Stimulated activated CD4-positive, alpha-beta T cell treated with anti-CD3 and anti-CD28 coated beads, TNF-alpha, amount 100 ng/mL, for 24 hours (primary cell): ENCODE data around the gene BCL2L14.

Source experiments
- DNase-seq, 3 experiments: peaks; one replicate each; pipeline ENCODE4 v3.0.0-alpha.2; 2020; ENCODE audit warnings: low read depth in 3 of 3

The BCL2L14 gene

GRCh38 chr12:12054993-12055392 lies 15.7 kb upstream of the BCL2L14 start:
- DNase-seq = no peak

DNA sequence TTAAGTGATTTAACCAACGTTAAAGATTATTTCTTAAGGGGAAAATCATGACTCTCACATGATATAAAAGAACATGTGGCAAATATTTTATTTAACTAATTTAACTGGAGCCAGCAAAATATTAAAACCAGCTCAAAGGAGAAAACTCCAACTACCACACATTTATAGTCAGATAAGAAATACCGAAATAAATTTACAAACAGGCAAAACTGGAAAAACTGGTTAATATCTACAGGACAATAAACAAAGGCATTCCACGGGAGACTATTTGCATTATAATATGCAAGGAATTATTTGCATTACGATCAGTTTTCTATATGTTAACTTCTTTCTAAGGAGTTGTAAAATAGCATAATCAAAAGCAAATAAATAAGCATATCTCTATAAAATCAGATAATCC lies 13.8 kb upstream of the BCL2L14 start:
- DNase-seq = no peak

- DNase-seq = no peak
Measured at GRCh38 chr12:12064596-12064995, 6.1 kb upstream of the BCL2L14 start.

GRCh38 chr12:12068751-12069150 lies 2.0 kb upstream of the BCL2L14 start:
- no peak for DNase-seq

- no peak for DNase-seq
Measured at GRCh38 chr12:12069821-12070548, 754 bp upstream of the BCL2L14 start.

DNA sequence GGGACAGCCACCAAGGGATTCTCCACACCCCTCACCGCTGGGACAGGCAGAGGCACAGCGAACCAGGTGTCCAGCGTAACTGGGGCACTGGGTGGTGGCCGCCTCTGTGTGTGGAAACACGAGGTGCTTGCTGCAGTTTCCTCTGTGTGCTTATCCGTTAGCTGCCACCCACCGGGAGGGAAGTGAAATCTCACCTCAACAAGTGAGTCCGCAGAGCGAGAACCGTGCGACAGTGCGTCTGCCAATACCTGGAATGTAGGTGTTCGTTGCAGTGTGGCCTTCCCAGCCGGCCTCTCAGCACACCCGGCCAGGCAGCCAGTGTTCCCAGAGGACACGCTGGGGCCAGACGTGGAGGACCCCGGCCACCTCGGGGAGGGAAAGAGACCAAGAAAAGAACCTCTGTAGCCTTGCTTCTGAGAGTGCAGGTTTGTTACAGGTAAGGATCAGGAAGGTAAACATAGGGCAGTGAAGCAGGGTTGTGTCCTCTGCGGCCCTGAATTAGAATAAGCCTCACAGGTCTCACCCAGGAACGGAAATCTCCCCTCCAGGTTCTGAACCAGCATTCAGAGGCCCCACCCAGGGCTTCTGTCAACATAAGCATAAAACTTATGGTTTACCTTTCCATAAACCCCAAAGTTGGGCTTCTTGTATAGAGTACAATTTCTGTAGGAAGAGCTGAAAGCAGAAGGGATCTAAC lies 1.5 kb downstream of the BCL2L14 start:
- peak; percentile 2 to 40 (median 16) for DNase-seq

- DNase-seq = no peak
Measured at GRCh38 chr12:12079291-12079690, 8.6 kb downstream of the BCL2L14 start.

GRCh38 chr12:12081836-12082497 lies 11.2 kb downstream of the BCL2L14 start:
- DNase-seq = no peak

- no peak for DNase-seq
Measured at GRCh38 chr12:12083688-12084087, 12.9 kb downstream of the BCL2L14 start.

GRCh38 chr12:12086362-12086761 lies 15.6 kb downstream of the BCL2L14 start:
- DNase-seq = no peak

DNA sequence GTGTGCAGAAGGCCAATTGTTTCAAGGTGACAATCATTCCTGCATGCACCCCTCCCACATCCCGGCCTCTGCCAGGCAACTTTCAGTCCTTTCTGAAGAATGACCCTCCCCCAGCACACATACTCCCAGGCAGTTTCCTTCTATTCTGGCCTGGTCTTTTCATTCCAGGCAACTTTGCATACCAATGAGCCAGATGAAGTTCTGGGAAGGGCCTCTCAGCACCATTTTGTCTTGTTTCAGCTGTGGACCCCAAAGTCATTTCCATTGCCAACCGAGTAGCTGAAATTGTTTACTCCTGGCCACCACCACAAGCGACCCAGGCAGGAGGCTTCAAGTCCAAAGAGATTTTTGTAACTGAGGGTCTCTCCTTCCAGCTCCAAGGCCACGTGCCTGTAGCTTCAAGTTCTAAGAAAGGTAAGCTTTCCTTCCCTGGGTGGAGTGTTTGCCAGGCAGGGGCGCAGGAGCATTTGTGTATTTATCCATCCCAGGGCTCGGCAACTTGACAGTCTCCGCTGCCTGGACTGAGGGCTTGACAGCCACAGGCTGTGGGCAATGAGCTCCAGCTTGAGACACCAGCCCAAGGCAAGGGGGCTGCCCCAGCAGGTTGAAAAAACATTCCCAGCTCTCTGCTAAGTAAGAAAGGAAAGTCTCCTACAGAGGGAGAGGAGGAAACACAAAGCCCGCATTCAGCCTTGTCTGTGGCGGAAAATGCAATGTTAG lies 16.4 kb downstream of the BCL2L14 start:
- DNase-seq = no peak

- DNase-seq = no peak
Measured at GRCh38 chr12:12087693-12088034, 16.9 kb downstream of the BCL2L14 start.

DNA sequence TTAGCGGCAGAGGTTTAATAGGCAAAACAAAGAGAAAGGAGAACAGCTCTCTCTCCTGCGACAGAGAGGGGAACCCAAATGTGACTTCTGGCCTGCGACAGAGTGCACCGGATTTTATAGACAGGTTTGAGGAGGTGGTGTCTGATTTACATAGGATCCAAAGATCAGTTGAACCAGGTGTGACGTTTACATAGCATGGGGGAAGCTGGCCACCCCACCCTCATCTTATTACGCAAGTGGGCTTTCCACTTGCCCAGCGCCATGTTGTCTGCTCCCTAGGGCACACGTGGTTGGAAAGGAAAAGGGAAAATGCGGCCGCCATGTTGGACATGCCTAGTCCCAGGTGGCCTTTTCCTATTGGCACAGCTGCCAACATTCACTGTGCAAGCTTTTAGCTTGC lies 17.4 kb downstream of the BCL2L14 start:
- no peak for DNase-seq

DNA sequence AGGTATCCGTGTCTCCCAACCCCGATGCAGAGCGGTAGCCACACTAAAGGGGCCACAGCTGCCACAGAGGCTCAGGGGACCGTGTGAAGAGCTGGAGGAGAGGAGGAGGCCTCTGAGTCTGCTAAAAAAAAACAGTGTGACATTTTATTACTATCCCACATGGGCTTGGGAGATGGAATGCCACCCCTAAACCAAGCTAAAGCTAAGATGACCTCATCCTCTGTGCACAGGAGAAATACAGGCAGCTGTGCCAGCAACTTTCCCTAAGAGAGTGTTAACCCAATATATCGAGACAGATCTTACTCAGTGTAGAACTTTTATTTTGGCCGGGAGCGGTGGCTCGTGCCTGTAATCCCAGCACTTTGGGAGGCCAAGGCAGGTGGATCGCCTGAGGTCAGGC lies 18.0 kb downstream of the BCL2L14 start:
- DNase-seq = no peak

DNA sequence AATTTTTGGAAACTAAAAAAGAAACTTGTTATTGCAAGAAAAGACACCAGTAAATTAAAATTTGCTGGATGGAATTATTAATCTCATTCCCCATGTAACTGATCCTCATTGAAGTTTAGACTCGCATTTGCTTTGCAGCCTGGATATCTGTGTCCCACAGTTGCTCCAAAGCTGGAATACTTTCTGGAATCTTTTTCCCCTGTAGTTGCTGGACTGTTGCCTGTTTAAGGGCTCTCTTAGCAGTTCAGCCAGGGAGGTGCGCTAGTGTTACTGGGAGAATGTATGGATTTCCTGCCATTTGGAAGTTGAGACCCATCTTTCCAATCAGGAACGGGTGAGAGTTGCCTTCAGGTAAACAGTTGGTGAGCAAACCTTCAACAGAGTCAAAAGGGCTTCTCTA lies 20.3 kb downstream of the BCL2L14 start:
- DNase-seq = no peak

- DNase-seq = no peak
Measured at GRCh38 chr12:12091977-12092663, 21.4 kb downstream of the BCL2L14 start.

DNA sequence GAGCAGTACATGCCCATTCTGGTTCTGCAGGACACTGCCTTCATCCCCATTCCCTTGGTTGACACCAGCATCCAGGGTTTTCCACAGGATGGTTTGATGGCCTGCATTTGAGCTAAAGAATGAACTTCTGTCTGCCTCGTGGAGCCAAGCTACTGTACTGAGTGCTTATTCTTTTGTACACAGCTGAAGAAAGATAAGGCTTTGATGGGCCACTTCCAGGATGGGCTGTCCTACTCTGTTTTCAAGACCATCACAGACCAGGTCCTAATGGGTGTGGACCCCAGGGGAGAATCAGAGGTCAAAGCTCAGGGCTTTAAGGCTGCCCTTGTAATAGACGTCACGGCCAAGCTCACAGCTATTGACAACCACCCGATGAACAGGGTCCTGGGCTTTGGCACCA lies 23.7 kb downstream of the BCL2L14 start:
- DNase-seq = no peak

DNA sequence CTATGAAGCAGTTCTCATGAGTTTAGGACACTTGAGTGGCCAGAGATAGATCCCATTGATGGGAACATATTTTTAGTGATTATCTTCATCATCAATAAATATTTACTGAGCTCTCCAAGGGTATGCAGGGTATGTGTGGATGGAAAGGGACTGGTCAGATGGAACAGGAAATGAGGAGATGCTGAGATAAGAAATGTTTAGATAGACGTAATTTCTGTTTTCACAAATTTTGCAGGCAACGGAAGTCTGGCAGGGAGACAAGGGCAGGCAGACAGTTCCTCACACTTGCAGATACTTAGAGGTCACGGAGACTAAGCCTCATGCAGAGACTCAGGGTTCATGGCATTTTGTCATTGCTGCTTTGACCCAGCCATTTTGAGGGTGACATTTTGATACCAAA lies 24.3 kb downstream of the BCL2L14 start:
- DNase-seq = no peak

DNA sequence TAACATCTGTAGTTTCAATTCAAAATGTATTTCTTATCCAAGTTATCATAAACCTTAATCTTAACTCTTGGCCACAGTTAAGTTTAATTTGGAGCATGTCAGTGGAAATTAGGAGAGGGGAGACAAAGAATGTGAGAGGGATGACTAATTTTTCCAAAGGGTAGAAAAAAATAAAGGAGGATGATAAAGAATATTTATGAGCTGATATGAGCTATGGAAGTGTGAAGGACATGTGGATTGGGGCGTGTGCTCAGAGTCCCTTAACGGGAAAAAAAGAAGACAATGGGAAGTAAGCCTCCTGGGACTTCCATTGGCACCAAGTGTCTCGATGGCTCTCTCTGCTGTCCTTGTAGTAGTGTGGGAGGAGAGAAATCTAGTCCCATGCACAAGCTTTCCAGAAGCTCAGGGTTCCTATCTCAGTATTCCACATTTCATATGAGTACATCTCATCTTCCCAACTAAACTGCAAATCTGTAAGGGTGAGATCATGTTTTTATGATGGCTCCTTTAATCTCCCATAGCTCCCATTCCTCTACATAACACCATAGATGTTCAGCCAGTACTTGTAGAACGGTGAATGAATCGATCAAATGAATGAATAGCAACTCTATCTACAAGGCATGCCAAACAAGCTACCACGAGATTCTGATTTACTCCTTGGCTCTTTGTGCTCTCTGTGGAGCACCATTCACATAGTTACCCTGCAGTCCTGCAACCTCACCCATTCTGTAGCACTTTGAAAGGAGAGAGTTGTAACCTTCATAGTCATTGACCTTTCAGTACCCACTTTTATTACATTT lies 27.4 kb downstream of the BCL2L14 start:
- DNase-seq = no peak

- no peak for DNase-seq
Measured at GRCh38 chr12:12098691-12099015, 27.9 kb downstream of the BCL2L14 start.

DNA sequence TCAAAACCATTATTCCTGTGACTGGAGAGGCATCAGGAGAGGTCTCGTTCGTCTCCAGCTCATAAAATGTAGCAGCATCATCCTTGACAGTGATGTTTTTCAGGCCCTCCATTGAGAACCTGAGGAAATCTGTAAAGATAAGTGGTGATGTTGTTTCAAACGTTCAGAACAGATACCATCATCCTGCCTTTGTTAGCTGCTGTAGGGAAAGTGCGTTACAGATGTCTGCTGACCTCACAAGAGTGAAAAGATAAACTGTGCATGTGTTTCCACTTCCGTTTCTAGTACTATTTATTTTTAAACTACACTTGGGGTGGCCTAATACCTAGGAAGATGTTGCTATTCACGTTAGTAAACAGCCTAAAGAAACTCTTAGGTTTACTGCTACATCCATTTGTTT lies 28.4 kb downstream of the BCL2L14 start:
- no peak for DNase-seq
